ENCODE data around the gene NVL.

Gene NVL

DNA sequence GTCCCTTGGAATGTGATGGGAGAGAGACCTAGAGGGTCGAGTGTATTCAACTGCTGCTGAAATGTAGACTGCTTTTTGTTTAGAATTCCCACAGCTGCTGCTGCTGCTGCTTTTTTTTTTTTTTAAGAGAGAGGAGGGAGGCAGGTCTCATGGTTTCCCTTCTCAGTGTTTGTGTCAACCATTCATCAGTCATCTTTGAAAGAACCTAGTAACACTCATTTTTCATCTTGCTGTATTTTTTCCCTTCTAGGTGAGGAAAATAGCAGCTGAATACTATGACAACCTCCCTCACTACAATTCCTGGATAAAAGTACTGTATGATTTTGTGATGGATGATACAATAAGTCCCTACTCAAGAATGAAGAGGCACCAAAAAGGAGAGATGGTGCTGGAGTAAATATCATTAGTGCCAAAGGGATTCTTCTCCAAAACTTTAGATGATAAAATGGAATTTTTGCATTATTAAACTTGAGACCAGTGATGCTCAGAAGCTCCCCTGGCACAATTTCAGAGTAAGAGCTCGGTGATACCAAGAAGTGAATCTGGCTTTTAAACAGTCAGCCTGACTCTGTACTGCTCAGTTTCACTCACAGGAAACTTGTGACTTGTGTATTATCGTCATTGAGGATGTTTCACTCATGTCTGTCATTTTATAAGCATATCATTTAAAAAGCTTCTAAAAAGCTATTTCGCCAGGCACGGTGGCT lies 137.7 kb downstream of the NVL start:
- no peak for DNase-seq

DNA sequence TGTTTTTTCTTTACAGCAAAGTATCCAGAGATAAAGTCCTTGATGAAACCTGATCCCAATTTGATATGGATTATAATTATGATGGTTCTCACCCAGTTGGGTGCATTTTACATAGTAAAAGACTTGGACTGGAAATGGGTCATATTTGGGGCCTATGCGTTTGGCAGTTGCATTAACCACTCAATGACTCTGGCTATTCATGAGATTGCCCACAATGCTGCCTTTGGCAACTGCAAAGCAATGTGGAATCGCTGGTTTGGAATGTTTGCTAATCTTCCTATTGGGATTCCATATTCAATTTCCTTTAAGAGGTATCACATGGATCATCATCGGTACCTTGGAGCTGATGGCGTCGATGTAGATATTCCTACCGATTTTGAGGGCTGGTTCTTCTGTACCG lies 140.4 kb downstream of the NVL start:
- DNase-seq = no peak

DNA sequence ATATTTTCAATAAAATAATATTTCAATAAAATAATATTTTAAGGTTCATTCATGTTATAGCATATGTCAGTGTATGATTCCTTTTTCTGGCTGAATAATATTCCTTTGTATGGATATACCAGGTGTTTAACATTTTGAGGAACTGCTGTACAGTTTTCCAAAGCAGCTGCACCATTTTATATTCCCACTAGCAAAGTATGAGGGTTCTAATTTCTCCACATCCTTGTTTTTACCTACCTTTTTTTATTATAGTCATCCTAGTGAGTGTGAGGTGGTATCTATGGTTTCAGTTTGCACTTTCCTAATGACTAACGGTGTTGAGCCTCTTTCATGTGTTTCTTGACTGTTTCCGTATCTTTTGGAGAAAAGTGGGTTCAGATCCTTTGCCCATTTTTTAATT lies 141.7 kb downstream of the NVL start:
- no peak for DNase-seq

DNA sequence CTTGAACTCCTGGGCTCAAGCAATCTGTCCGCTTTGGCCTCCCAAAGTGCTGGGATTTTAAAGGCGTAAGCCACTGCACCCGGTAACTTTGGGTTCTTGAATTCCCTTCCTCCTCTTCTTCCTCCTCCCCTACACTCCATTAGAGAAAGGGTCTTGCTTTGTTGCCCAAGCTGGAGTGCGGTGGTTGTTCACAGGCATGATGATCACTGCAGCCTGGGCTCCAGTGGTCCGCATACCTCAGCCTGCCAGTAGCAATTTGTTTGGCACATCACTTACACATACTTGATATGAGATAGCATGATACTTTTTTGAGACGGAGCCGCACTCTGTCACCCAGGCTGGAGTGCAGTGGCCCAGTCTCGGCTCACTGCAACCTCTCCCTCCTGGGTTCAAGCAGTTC lies 144.8 kb downstream of the NVL start:
- DNase-seq = no peak

DNA sequence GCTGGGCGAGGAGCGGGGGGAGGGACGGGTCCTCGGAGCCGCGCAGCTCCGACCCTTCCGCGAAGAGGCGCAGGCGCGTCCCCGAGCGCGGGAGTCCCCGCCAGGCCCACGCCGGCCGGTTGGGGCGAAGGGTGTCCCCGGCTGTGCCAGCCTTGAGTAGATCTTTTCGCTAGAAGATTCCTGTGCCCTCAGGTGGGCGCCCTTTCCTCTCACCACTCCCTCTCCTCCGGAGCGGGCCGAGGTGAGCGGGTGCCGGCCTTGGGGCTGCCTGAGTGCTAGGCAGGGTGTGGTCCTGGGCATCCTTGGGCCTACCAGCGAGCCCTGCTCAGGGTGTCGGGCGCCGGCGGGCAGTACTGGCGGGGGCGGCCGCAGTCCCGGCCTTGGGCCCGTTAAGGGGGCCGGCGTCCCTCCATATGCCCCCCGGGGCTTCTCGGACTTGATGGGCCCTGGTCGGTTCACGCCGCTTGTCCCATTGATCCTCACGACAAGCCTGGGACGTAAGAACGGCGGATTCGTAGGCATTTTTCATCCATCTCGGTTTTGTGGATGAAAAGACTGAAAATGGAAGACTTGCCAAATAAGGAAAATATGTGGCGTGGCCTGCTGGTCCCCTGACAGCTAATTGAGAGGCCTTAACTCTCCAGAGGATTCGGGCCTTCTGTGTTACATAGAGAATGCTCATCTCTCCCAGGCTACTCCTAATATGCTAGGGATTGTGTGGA lies 146.2 kb downstream of the NVL start:
- DNase-seq = peak; percentile 68

DNA sequence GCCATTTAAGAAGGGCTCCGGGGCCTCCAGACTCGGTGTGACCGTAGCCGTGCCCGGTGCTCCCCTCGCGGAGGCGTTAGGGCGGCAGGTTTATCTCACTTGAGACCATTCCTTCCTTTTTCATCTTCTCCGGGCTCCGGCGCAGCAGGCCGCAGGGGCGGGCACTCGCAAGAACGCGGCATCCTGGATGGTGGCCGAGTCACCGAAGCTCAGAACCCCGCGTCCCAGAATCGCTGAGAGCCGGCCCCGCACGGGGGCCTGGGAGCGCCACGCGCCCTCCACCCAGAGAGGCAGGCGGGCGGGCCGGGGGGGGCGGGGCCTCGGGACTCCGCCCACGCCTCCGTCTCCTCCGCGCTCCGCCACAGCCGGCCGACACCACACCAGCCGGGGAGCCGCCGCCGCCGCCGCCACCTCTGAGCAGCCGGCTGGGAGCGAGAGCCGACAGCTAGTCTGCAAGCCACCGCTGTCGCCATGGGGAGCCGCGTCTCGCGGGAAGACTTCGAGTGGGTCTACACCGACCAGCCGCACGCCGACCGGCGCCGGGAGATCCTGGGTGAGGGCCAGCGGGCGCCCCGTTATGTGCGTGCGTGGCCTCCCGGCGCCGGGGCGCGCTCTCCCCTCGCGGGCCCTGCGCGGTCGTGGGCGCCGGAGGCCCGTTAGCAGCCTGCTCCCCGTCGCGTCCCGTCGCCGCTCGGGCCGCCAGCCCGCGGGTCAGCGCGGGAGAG lies 146.9 kb downstream of the NVL start, which contains the start of gene DEGS1:
TSS of gene DEGS1 (plus strand) at position 375 of the 725 bp plus-strand sequence. CDS start at position 472, 97 bp downstream.
- DNase-seq = peak; percentile 68

DNA sequence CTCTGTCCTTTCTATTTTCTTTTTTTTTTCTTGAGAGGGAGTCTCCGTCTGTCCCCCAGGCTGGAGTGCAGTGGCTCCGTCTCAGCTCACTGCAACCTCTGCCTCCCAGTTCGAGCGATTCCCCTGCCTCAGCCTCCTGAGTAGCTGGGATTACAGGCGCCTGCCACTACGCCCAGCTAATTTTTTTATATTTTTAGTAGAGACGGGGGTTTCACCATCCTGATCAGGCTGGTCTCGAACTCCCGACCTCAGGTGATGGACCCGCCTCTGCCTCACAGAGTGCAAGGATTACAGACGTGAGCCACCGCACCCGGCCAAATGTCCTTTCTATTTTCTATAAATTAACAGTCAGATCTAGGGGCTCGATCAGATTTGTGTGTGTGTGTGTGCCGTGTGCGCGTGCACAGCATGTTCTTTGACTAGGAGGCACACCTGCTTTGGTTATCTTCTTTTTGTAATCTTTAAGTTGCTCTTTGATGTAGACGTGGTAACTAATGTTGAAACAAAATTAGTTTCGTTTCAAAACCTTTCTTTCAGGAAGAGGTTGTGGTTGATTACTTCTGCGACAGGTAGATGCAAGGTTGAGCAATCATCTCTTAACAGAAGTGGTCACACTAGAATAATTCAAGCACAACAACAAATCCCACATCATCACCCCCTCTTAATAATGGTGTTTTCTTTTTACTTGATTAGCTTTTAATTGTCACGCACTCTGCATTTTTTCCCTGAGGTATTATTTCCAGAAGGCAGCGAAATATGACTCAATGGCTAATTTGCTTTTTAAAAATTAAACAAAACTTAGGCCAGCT lies 147.7 kb downstream of the NVL start:
- peak; percentile 60 for DNase-seq

DNA sequence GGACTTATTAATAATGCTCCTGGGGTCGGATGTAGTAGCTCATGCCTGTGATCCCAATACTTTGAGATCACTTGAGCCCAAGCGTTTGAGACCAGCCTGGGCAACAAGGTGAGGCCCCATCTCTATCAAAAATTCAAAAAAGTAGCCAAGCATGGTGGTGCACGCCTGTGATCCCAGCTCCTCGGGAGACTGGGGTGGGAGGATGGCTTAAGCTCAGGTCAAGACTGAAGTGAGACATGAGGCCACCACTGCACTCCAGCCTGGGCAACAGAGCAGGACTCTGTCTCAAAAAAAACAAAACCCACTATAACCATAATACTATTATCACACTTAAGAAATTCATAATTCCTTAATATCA lies 148.5 kb downstream of the NVL start:
- DNase-seq = no peak

DNA sequence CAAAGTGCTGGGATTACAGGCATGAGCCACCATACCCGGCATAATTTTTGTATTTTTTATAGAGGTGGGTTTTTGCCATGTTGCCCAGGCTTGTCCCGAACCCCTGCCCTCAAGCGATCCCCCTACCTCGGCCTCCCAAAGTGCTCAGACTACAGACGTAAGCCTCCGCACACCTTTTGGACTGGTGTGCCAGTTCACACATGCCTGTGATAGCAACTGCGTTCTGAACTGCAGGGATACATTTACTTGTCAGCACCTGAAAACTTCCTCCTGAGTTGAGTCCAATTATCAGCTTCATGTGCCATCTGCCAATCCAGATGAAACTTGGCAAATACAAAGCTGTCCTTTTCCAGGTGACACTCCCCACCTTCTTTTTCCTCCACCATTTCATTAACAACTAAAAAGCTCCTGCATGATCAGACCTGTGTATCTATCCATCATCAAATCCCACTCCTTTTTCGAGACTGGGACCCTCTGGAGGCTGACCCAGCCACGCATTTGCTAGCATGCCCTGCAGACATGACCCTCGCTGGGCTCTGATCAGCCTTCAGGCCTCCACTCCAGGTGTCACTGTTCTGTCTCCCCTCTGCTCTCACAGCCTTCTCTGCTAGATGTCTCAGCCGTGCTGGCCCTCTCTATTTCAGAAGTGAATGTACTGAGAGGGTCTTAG lies 149.1 kb downstream of the NVL start:
- no peak for DNase-seq

DNA sequence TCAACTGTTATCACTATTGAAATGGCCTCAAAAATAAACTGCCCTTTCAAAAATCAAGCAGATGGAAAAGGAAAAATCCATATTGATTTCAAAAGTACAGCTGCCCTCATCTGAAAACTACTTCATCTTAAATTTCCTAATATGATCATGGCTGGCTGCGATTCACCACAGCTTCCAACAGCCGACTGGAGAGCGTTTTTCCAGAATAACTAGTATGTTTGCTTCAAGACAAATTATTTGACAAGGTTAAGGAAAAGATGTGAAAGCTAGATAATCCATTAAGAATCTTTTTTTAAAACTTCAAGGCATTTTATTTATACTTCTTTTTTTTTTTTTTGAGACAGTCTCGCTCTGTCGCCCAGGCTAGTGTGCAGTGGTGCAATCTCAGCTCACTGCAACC lies 151.1 kb downstream of the NVL start:
- no peak for DNase-seq

DNA sequence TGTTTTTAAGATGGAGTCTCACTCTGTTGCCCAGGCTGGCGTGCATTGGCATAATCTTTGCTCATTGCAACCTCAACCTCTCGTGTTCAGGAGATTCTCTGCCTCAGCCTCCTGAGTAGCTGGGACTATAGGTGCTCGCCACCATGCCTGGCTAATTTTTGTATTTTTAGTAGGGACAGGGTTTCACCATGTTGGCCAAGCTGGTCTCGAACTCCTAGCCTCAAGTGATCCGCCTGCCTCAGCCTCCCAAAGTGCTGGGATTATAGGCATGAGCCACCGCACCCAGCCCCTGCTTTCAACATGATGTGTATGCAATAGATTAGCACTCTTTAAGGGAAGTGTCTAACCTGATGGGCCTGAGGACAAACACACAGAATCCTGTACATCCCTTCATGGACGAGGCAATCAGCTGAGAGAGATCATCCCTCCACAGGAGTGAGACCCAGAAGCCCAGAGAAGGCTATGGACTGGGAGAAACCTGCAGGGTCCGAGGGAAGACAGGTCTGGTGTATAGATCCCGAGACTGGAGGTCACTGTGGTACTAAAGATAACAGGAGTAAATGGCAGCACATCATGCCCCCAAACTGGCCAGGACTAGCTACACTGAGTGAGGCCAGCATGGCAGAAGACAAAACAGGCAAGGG lies 152.5 kb downstream of the NVL start:
- DNase-seq = no peak

All from KG1 (cell line).